NCI-H1436 treated with DMSO at 0.1 percent for 48 hours (cell line): ENCODE measurements around the gene OR3A3.
"Not testable (repeated sequence)": the region's sequence is repeated elsewhere in the genome, so short reads cannot be mapped to it uniquely, and the experiment has no call there.

ENCODE experiments used
- DNase-seq: peaks from one replicate; lab custom pipeline; 2025; lab: John Stamatoyannopoulos, UW

Gene OR3A3

GRCh38 chr17:3411070-3411469 lies at the start of gene OR3A3:
Gene OR3A3 (plus strand): TSS chr17:3411370.
- no peak for DNase-seq

DNA sequence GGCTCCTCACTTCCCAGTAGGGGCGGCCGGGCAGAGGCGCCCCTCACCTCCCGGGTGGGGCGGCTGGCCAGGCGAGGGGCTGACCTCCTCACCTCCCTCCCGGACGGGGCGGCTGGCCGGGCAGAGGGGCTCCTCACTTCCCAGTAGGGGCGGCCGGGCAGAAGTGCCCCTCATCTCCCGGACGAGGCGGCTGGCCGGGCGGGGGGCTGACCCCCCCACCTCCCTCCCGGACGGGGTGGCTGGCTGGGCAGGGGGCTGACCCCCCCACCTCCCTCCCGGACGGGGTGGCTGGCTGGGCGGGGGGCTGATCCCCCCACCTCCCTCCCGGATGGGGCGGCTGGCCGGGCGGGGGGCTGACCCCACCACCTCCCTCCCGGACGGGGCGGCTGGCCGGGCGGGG lies 40.0 kb upstream of the OR3A3 start:
- DNase-seq = not testable (repeated sequence)

DNA sequence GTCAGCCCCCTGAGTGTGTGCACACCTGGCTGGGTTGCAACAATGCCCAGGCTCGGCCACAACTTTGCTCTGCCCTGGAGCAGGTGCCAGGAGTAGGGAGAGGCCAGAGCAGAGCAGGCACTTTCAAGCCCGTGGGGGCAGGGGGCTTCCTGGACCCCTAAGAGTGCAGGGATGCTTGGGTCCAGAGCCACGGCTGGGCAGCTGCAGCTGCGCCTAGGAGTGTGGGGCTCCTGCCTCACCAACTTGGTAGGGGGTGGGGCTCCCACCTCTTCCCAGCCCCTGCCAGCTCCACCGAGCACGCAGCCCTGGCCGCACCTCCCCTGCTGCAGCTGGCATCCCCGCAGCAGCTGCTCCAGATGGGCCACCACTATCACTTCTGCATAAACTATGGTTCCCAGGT lies 32.8 kb upstream of the OR3A3 start:
- no peak for DNase-seq

GRCh38 chr17:3381957-3382356 lies 29.2 kb upstream of the OR3A3 start:
- DNase-seq = no peak

GRCh38 chr17:3385869-3386816 lies 25.0 kb upstream of the OR3A3 start, which contains the start of gene OR3A2:
Gene OR3A2 (minus strand): TSS chr17:3386308.
- no peak for DNase-seq

DNA sequence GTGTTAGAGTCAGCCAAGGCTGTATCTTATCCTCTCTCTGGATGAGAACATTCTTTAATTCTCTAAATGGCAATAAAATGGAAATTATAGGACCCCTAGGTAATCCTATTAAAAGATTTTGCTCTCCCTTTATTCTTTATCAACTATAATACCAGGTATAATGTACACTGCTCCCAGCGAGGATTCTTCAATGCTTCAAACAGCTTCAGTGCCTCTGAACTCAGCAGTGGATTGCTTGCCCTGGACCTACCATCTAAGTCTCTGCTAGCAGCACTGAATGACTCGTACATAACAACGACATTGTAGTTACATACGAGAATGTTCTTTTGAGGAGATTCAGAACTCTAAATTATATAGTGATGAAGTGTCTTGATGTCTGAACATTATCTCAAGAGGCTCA lies 21.4 kb upstream of the OR3A3 start:
- DNase-seq = no peak

DNA sequence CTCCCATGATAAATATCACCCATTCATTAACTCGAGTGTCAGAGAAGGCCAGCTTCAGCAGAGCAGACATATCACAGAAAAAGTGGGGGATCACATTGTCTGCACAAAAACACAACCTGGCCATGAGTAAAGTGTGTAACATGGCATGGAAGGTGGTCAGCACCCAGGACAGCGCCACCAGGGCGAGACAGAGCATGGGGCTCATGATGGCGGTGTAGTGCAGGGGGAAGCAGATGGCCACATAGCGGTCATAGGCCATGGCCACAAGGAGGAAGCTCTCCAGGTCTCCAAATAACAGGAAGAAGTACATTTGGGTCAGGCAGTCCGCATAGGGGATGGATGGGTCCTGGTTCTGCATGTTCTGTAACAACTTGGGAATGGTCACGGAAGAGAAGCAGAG lies 13.4 kb upstream of the OR3A3 start:
- DNase-seq = not testable (repeated sequence)

DNA sequence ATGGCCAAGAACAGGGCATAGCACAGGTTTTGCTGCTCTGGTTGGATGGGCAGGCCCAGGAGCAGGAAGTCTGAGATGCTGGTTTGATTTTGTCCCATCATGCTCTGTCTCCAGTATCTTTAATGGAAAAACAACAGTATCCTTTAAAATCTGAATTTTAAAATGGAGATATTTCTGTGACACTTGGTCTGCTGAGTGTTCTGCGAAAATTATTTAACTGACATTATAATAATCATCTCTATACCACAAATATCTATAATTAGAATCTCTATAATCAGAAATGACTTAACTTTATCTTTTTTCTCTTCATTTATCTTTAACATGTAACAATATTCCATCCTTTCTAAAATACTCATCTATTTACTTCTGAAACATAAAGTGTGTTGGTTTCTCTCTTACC lies 12.9 kb upstream of the OR3A3 start, which contains the start of gene OR1E1:
OR1E1 (minus strand) TSS at position 101 of the 400 bp plus-strand sequence; CDS start at position 101, 0 bp downstream.
- DNase-seq = no peak

GRCh38 chr17:3400055-3400454 lies 11.1 kb upstream of the OR3A3 start:
- no peak for DNase-seq

- DNase-seq = no peak
These were observed 9.4 kb upstream of the OR3A3 start for GRCh38 chr17:3401786-3402185.

DNA sequence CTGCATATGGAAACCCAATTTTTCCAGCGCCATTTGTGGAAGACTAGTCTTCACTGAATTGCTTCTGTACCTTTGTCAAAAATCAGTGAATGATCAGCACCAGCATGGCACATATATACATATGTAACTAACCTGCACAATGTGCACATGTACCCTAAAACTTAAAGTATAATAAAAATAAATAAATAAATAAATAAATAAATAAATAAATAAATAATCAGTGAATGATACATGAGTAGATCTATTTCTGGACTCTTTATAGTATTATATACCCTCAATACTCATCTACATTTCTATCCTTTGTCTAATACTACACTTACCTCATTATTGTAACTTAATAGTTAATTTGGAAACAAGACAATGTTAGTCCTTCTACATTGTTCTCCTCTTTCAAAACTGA lies 7.3 kb upstream of the OR3A3 start:
- not testable (repeated sequence) for DNase-seq

GRCh38 chr17:3412216-3412615 lies 1.0 kb downstream of the OR3A3 start:
- not testable (repeated sequence) for DNase-seq

- no peak for DNase-seq
These were observed 4.4 kb downstream of the OR3A3 start for GRCh38 chr17:3415610-3416009.

DNA sequence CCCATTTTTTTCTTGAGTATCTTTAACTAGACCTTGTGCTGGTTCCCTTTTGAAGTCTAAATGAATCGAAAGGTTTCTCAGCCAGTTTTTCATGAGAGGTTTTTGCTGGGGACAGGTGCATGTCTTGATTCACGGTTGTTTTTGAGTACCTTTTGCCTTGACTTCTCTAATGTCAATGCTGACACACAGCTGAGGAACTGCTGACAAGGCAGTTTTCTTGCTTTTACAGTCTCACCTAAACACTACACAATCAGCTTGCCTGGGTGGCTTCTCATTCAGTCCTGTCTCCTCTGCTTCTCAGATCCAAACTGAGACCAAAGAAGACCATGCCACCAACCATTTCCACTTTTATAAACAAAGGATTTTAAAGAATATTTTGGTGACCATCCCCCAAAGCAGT lies 7.1 kb downstream of the OR3A3 start:
- no peak for DNase-seq

- not testable (repeated sequence) for DNase-seq
These were observed 22.0 kb downstream of the OR3A3 start for GRCh38 chr17:3433215-3433614.

DNA sequence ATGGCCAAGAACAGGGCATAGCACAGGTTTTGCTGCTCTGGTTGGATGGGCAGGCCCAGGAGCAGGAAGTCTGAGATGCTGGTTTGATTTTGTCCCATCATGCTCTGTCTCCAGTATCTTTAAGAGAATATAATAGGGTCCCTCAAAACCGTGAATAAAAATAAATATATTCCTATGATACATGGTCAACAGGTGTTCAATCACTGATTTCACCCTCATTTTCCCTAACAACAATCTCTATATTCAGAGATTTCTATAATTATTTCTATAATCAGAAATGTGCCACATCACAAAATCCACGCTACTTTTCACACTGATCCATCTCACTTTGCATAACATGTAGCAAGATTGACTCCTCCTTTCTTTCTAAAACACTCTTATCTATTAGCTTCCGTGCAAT lies 22.6 kb downstream of the OR3A3 start, which contains the start of gene OR1E2:
OR1E2 (minus strand) TSS at position 101 of the 400 bp plus-strand sequence; CDS start at position 101, 0 bp downstream.
- DNase-seq = no peak

- no peak for DNase-seq
These were observed 27.2 kb downstream of the OR3A3 start for GRCh38 chr17:3438368-3438767.

GRCh38 chr17:3440451-3440850 lies 29.3 kb downstream of the OR3A3 start:
- DNase-seq = no peak

DNA sequence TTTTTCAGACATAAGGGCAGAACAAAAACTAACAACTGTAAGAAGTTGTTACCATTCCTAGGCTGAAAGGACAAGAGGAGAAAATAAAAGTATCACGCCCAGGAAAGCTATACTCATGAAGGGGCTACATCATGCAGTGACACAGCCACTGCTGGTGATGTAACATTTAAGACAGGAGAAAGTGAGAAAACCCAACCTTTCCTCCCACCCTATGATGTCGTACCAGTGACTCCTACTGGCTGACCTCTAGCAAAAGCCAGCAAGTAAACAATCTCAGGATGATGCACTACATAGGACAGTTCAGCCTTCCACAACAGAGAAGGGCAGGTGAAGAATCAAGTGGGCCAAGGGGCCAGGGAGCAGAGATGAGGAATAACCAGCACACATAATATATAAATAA lies 36.5 kb downstream of the OR3A3 start:
- no peak for DNase-seq

- DNase-seq = no peak
These were observed 37.0 kb downstream of the OR3A3 start for GRCh38 chr17:3448059-3448665.

GRCh38 chr17:3466355-3466754 lies 55.2 kb downstream of the OR3A3 start:
- not testable (repeated sequence) for DNase-seq

DNA sequence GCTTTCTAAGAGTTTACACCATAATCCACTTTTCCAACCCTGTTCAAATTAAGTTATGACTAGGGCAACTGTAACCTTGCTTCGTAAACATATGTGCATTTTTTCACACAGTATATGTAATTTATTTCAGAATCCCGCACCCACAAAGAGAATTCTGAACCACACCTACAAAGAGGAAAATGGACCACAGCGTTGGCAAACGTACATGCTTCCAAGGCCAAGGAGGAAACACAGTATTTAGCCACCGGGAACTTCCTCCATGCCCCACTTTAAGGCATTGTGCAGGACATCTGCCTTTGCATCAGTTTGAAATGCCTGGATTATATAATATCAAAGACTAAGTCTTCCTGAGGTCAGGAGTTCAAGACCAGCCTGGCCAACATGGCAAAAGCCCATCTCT lies 58.4 kb downstream of the OR3A3 start:
- DNase-seq = no peak

- no peak for DNase-seq
These were observed 60.4 kb downstream of the OR3A3 start, which contains the start of gene SPATA22 for GRCh38 chr17:3471599-3471998. Gene SPATA22 (minus strand): TSS chr17:3471819. CDS start chr17:3469325, 2,494 bp downstream.
